Uterus (tissue), 2 donors: ENCODE results near the gene STX16.

Experiments used
- CTCF ChIP-seq, 4 experiments: fragments of 200-600 bp in 2 of 4; fragments of 450-650 bp in 2 of 4; sonication (generic) in 2 of 4; IDR thresholded peaks; one replicate each; pipeline ENCODE4 v1.5.1; 2016 to 2019; ENCODE audit warnings: antibody characterized with exemption in 4 of 4, mild to moderate bottlenecking in 2 of 4, moderate library complexity in 1 of 4
- POLR2A ChIP-seq, 2 donors: fragments of 450-650 bp; IDR thresholded peaks; one replicate each; pipeline ENCODE4 v1.6.1; 2016; ENCODE audit warnings: antibody characterized with exemption in 2 of 2, mild to moderate bottlenecking in 1 of 2, moderate library complexity in 1 of 2

DNA sequence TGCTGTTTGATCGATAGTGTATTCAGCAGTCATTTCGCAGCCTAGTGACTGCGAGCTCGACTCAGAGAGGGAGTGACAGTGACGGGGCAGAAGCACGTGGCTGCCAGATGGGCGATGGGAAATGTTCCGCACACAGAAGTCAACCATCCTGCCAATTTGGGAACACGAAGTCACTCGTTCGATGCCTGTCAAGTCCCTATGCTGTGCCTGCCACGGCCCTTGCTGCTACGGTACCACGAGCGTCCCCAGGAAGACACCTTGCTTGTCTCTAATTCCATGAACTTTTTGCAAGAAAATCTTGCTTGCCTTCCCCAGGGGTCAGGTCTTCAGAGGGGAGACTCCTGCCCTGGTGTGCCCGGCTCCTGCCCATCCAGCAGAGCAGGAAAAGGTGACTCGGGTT is 17.0 kb upstream of the STX16 start:
- TF ChIP-seq CTCF (IDR thresholded peaks at IDR 0.05) (no peak), POLR2A (IDR thresholded peaks at IDR 0.05) (no peak)
